K562 (cell line): Measurements from ENCODE around the gene ASIC1. TPM values are rescaled to one million over a fixed set of nuclear protein-coding genes. Genes with fewer than 3 reads are reported as not detected.

Experiments
- ATF6 ChIP-seq: sonication (generic); formaldehyde crosslinking; IDR thresholded peaks from 2 replicates; pipeline ENCODE4 v1.4.0; 2020; ENCODE audit warnings: mild to moderate bottlenecking, missing genetic modification reagents
- CBFA2T3 ChIP-seq: fragments of 450-650 bp; IDR thresholded peaks from 2 replicates; pipeline ENCODE4 v1.6.1; 2017
- CHD4 ChIP-seq: fragments of 200-600 bp; sonication (generic); IDR thresholded peaks from 3 replicates; pipeline ENCODE4 v1.6.1; 2012; ENCODE audit warnings: low read depth, mild to moderate bottlenecking, mixed read lengths, low read length, inconsistent platforms; ENCODE audit not compliant: insufficient read depth, insufficient replicate concordance, poor library complexity, severe bottlenecking
- GTF2F1 ChIP-seq: IDR thresholded peaks from 2 replicates; pipeline ENCODE4 v1.6.1; 2011; ENCODE audit warnings: low read depth, low read length, improper control_type of control experiment
- MXD1 ChIP-seq: fragments of 250-450 bp; sonication (Bioruptor Pico); IDR thresholded peaks from 2 replicates; pipeline ENCODE4 v1.8.0; 2021; ENCODE audit warnings: borderline replicate concordance, mild to moderate bottlenecking, moderate library complexity; ENCODE audit not compliant: poor library complexity, severe bottlenecking
- NFYB ChIP-seq: IDR thresholded peaks from 2 replicates; pipeline ENCODE4 v1.6.1; 2011; ENCODE audit warnings: mild to moderate bottlenecking, moderate library complexity; ENCODE audit not compliant: insufficient read length; ENCODE audit errors: extremely low read depth
- STAT5B ChIP-seq: fragments of 250-450 bp; sonication (Bioruptor Pico); IDR thresholded peaks from 2 replicates; pipeline ENCODE4 v1.8.0; 2021; ENCODE audit warnings: mild to moderate bottlenecking, inconsistent platforms
- TGIF2 ChIP-seq: sonication (generic); formaldehyde crosslinking; IDR thresholded peaks from 2 replicates; pipeline ENCODE4 v1.8.1; 2022; ENCODE audit warnings: mild to moderate bottlenecking, missing genetic modification reagents, moderate library complexity
- THRA ChIP-seq: fragments of 450-650 bp; IDR thresholded peaks from 2 replicates; pipeline ENCODE4 v1.6.1; 2017; ENCODE audit warnings: mild to moderate bottlenecking, moderate library complexity
- THRB ChIP-seq: fragments of 450-650 bp; formaldehyde crosslinking; conservative IDR thresholded peaks from 2 replicates; pipeline ENCODE4 v1.4.0; 2022; ENCODE audit warnings: mild to moderate bottlenecking, missing genetic modification characterization
- USF2 ChIP-seq: sonication (generic); formaldehyde crosslinking; IDR thresholded peaks from 2 replicates; pipeline ENCODE4 v1.5.0; 2020; ENCODE audit warnings: missing genetic modification reagents
- ZNF609 ChIP-seq: sonication (generic); formaldehyde crosslinking; IDR thresholded peaks from 2 replicates; pipeline ENCODE4 v1.8.1; 2023; ENCODE audit warnings: missing genetic modification reagents, mild to moderate bottlenecking, borderline replicate concordance
- polyA plus RNA-seq, 8 experiments: library from polyadenylated mRNA; depleted of rRNA in 4 of 8; stranded (reverse) in 5 of 8; unstranded in 3 of 8; fragments of >200 nt; fragmentation: Nextera tagmentation in 2 of 8; fragmentation: Illumina TruSeq in 1 of 8; extraction: Ambion mirVana in 2 of 8; extraction: Trizol in 1 of 8; gene quantifications; 2 replicates each; pipeline versions ENCODE4 v1.2.1 to v1.2.3, GENCODE V29; 2011 to 2014; ENCODE audit warnings: inconsistent platforms in 1 of 8, missing spikeins in 1 of 8
- total RNA-seq, 7 experiments: library from RNA; depleted of rRNA in 6 of 7; stranded (reverse); fragments of >200 nt in 6 of 7; fragmentation: Illumina TruSeq in 2 of 7; extraction: Trizol in 2 of 7; gene quantifications; 2 replicates each; pipeline versions ENCODE4 v1.2.1 to v1.2.3, GENCODE V29; 2011 to 2021; ENCODE audit warnings: low replicate concordance in 1 of 7

ASIC1 gene
- total and polyA plus RNA-seq, 9 of the 15 experiments (the other 6 are each of a cell fraction or from before 2014, with no cell fraction given), result 0.01 to 1.7 (median 0.45) TPM

GRCh38 chr12:50025187-50026059, 32.0 kb upstream of the ASIC1 start, which contains the start of gene RACGAP1 (continued):
- TF ChIP-seq STAT5B (CRISPR knock-in tag) (no peak), ZNF609 (CRISPR knock-in tag) (0 out of 2 replicates have a peak, but pooled peaks have one; percentile 16), THRB (no peak), ATF6 (CRISPR knock-in tag) (no peak), NFYB (peak; percentile 28), CHD4 (no peak), MXD1 (CRISPR knock-in tag) (no peak), CBFA2T3 (no peak), GTF2F1 (0 out of 2 replicates have a peak, but pooled peaks have one; percentile 58), USF2 (CRISPR knock-in tag) (peak; percentile 69), THRA (no peak), TGIF2 (CRISPR knock-in tag) (no peak)
